Parathyroid adenoma (tissue), 2 donors: Measurements from ENCODE around the gene CSMD2.

Experiments
- H2AFZ ChIP-seq: fragments of 300-600 bp; sonication (generic); one replicate; pipeline ENCODE4 v1.7.0; 2017; ENCODE audit warnings: antibody characterized with exemption, mild to moderate bottlenecking
- H3K27ac ChIP-seq: fragments of 300-600 bp; sonication (generic); one replicate; pipeline ENCODE4 v1.7.0; 2017
- H3K27me3 ChIP-seq: fragments of 300-600 bp; sonication (generic); one replicate; pipeline ENCODE4 v1.7.0; 2017; ENCODE audit warnings: low read length; ENCODE audit not compliant: control insufficient read depth, insufficient read depth
- H3K36me3 ChIP-seq: fragments of 300-600 bp; sonication (generic); one replicate; pipeline ENCODE4 v1.7.0; 2017; ENCODE audit warnings: low read length; ENCODE audit not compliant: control insufficient read depth, insufficient read depth
- H3K4me1 ChIP-seq: fragments of 300-600 bp; sonication (generic); one replicate; pipeline ENCODE4 v1.7.0; 2017; ENCODE audit warnings: control low read depth
- H3K4me2 ChIP-seq: fragments of 300-600 bp; sonication (generic); one replicate; pipeline ENCODE4 v1.7.0; 2017; ENCODE audit warnings: low read length
- H3K4me3 ChIP-seq: fragments of 300-600 bp; sonication (generic); one replicate; pipeline ENCODE4 v1.7.0; 2017; ENCODE audit warnings: low read depth, low read length
- H3K79me2 ChIP-seq: fragments of 300-600 bp; sonication (generic); one replicate; pipeline ENCODE4 v1.7.0; 2017; ENCODE audit warnings: control low read depth
- H3K9ac ChIP-seq: fragments of 300-600 bp; sonication (generic); one replicate; pipeline ENCODE4 v1.7.0; 2017; ENCODE audit warnings: mild to moderate bottlenecking
- H3K9me3 ChIP-seq: fragments of 300-600 bp; sonication (generic); one replicate; pipeline ENCODE4 v1.7.0; 2017; ENCODE audit warnings: low read length; ENCODE audit not compliant: control insufficient read depth
- TF ChIP-seq, protein P1 (sequence below): fragments of 300-600 bp; sonication (generic); IDR thresholded peaks from one replicate; pipeline ENCODE4 v1.7.0; 2017; ENCODE audit warnings: antibody characterized with exemption, mild to moderate bottlenecking
- donor health status: primary hyperparathyroidism.

The CSMD2 gene

GRCh38 chr1:34073028-34073695 is 91.9 kb downstream of the CSMD2 start:
- no peak overlapping the region for H3K4me3 ChIP-seq
- no peak overlapping the region for H3K9ac ChIP-seq
- H3K36me3 ChIP-seq, result no peaks in the 10 kb centered on the region
- no peak overlapping the region for H2AFZ ChIP-seq
- no peak overlapping the region for H3K27ac ChIP-seq
- no peaks in the 10 kb centered on the region for H3K4me1 ChIP-seq
- no peaks in the 10 kb centered on the region for H3K79me2 ChIP-seq
- H3K9me3 ChIP-seq, result no peaks in the 10 kb centered on the region
- no peak overlapping the region for H3K4me2 ChIP-seq
- TF ChIP-seq, protein P1, sequence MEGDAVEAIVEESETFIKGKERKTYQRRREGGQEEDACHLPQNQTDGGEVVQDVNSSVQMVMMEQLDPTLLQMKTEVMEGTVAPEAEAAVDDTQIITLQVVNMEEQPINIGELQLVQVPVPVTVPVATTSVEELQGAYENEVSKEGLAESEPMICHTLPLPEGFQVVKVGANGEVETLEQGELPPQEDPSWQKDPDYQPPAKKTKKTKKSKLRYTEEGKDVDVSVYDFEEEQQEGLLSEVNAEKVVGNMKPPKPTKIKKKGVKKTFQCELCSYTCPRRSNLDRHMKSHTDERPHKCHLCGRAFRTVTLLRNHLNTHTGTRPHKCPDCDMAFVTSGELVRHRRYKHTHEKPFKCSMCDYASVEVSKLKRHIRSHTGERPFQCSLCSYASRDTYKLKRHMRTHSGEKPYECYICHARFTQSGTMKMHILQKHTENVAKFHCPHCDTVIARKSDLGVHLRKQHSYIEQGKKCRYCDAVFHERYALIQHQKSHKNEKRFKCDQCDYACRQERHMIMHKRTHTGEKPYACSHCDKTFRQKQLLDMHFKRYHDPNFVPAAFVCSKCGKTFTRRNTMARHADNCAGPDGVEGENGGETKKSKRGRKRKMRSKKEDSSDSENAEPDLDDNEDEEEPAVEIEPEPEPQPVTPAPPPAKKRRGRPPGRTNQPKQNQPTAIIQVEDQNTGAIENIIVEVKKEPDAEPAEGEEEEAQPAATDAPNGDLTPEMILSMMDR, result no peak
- no peaks in the 10 kb centered on the region for H3K27me3 ChIP-seq

DNA sequence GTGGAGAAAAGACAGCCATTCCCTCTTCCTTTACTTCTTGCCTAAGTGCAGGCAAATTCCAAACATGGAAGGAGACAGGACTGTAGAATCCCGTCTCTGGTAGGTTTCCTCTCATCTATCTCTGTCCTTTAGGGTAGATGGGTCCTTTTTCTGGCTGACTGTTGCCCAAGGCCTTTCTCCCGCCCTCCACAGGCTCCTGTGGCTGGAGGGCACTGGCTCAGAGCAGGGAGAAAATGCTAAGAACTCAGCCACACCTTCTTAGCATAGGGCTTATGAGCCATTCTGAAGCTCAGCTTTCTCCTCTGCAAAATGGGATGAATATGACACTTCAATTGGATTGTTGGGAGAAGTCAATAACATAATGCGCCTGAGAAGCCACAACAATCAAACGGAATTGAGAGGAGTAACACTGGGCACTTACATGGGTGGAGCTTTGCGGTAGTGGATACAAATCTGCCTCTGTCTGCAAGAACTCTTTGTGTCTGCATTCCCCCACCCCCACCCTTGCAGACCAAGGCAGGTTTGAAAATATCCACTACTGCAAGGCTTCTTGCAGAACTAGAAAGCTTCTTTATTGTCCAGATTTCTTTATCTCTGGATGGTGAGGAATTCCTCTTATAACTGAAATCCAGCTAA is 94.7 kb downstream of the CSMD2 start:
- no peak overlapping the region for H3K9ac ChIP-seq
- H3K79me2 ChIP-seq, result no peaks in the 10 kb centered on the region
- H3K9me3 ChIP-seq, result no peaks in the 10 kb centered on the region
- H3K36me3 ChIP-seq, result no peaks in the 10 kb centered on the region
- H3K4me3 ChIP-seq, result no peak overlapping the region
- TF ChIP-seq, protein P1, result no peak
- H3K27me3 ChIP-seq, result no peaks in the 10 kb centered on the region
- no peak overlapping the region for H3K4me2 ChIP-seq
- H3K27ac ChIP-seq, result no peak overlapping the region
- no peaks in the 10 kb centered on the region for H3K4me1 ChIP-seq
- no peak overlapping the region for H2AFZ ChIP-seq

- TF ChIP-seq, protein P1, result no peak
- H3K9me3 ChIP-seq, result no peaks in the 10 kb centered on the region
- H3K36me3 ChIP-seq, result no peaks in the 10 kb centered on the region
- H2AFZ ChIP-seq, result no peak overlapping the region
- H3K27me3 ChIP-seq, result no peaks in the 10 kb centered on the region
- H3K27ac ChIP-seq, result no peak overlapping the region
- H3K79me2 ChIP-seq, result no peaks in the 10 kb centered on the region
- H3K4me1 ChIP-seq, result no peaks in the 10 kb centered on the region
- no peak overlapping the region for H3K4me3 ChIP-seq
- H3K4me2 ChIP-seq, result no peak overlapping the region
- H3K9ac ChIP-seq, result no peak overlapping the region
These were observed 97.9 kb downstream of the CSMD2 start for GRCh38 chr1:34066981-34067603.

DNA sequence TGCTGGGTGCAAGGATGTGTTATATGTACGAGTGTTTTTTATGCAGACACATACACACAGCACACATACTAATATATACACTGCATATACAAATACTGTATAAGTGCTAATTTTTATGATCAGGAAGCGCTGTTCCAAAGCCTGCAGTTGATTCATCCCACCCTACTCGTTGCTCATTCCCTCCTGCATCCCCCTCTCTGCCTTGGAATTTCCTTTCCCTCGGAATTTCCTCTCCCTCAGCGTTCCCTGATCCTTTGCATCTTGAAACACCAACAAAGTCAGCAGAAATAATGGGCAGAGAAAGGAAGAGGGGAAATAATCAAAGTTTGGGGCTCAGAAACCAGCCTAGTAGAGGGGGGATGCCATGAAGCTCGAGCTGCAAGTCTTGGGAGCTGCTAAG is 98.9 kb downstream of the CSMD2 start:
- Histone ChIP-seq H3K9me3 (no peaks in the 10 kb centered on the region), H3K79me2 (no peaks in the 10 kb centered on the region), H3K27me3 (no peaks in the 10 kb centered on the region), H3K9ac (no peak overlapping the region), H2AFZ (no peak overlapping the region), H3K4me3 (no peak overlapping the region), H3K4me2 (no peak overlapping the region), H3K4me1 (no peaks in the 10 kb centered on the region), H3K27ac (no peak overlapping the region), H3K36me3 (no peaks in the 10 kb centered on the region)
- TF ChIP-seq, protein P1, result no peak
